Brain microvascular endothelial cell (primary cell): ENCODE data around the gene MECP2.
A peak's percentile ranks its signal among the peaks of the same experiment; 100 is the strongest.

Experiments used
- DNase-seq: peaks from one replicate; pipeline ENCODE4 v3.0.0-alpha.2; 2020
- H3K27ac ChIP-seq: fragments of 250-450 bp; sonication (Bioruptor Pico); 2 replicates; pipeline ENCODE4 v1.5.1; 2020; ENCODE audit warnings: mild to moderate bottlenecking, moderate library complexity
- H3K27me3 ChIP-seq: fragments of 250-450 bp; sonication (Bioruptor Pico); replicated peaks from 2 replicates; pipeline ENCODE4 v1.5.1; 2020; ENCODE audit warnings: mild to moderate bottlenecking
- H3K36me3 ChIP-seq: fragments of 250-450 bp; sonication (Bioruptor Pico); replicated peaks from 2 replicates; pipeline ENCODE4 v1.5.1; 2020; ENCODE audit warnings: mild to moderate bottlenecking
- H3K4me3 ChIP-seq: 2 replicates; pipeline ENCODE4 v1.5.1; 2011; ENCODE audit warnings: low read depth, mild to moderate bottlenecking, control low read depth, low read length, moderate library complexity
- CTCF ChIP-seq: IDR thresholded peaks from 2 replicates; pipeline ENCODE4 v1.5.1; 2011; ENCODE audit warnings: low read depth, mild to moderate bottlenecking, moderate library complexity, low read length, control low read depth, inconsistent platforms; ENCODE audit errors: missing control alignments
- in situ Hi-C: cut with HindIII; loops from 2 replicates; pipeline ENCODE4 v1.10.0; 2017; ENCODE audit warnings: low sequenced_read_pairs, low pct_ligation_motif_present

The MECP2 gene

GRCh38 chrX:154040863-154041262, 56.7 kb downstream of the MECP2 start:
- DNase-seq, result no peak
- in situ Hi-C loops, result no loop called here
- no peaks in the 10 kb centered on the region for H3K27me3 ChIP-seq
- H3K27ac ChIP-seq, result peak overlapping the region; percentile 86
- H3K36me3 ChIP-seq, result no peaks in the 10 kb centered on the region
- no peak overlapping the region for H3K4me3 ChIP-seq
- no peak for TF ChIP-seq CTCF

- Histone ChIP-seq H3K27ac (peak overlapping the region; percentile 86), H3K36me3 (no peaks in the 10 kb centered on the region), H3K4me3 (no peak overlapping the region), H3K27me3 (no peaks in the 10 kb centered on the region)
- DNase-seq, result peak; percentile 73
- TF ChIP-seq CTCF, result no peak
- in situ Hi-C loops, result no loop called here
These were observed 57.2 kb downstream of the MECP2 start for GRCh38 chrX:154040307-154040756.

GRCh38 chrX:154039577-154039976, 57.9 kb downstream of the MECP2 start:
- Histone ChIP-seq H3K27me3 (no peaks in the 10 kb centered on the region), H3K27ac (peak overlapping the region; percentile 86), H3K36me3 (no peaks in the 10 kb centered on the region), H3K4me3 (no peak overlapping the region)
- in situ Hi-C loops, result no loop called here
- TF ChIP-seq CTCF, result no peak
- DNase-seq, result no peak

- no peaks in the 10 kb centered on the region for H3K36me3 ChIP-seq
- H3K4me3 ChIP-seq, result no peak overlapping the region
- no peak for TF ChIP-seq CTCF
- H3K27ac ChIP-seq, result no peak overlapping the region
- H3K27me3 ChIP-seq, result no peaks in the 10 kb centered on the region
- in situ Hi-C loops, result no loop called here
- DNase-seq, result no peak
These were observed 58.9 kb downstream of the MECP2 start for GRCh38 chrX:154038656-154039055.

GRCh38 chrX:154037754-154038153, 59.8 kb downstream of the MECP2 start:
- no peaks in the 10 kb centered on the region for H3K27me3 ChIP-seq
- H3K36me3 ChIP-seq, result no peaks in the 10 kb centered on the region
- DNase-seq, result no peak
- no peak overlapping the region for H3K4me3 ChIP-seq
- TF ChIP-seq CTCF, result no peak
- in situ Hi-C loops, result no loop called here
- H3K27ac ChIP-seq, result no peak overlapping the region

- in situ Hi-C loops, result no loop called here
- TF ChIP-seq CTCF, result no peak
- Histone ChIP-seq H3K27ac (no peak overlapping the region), H3K27me3 (no peaks in the 10 kb centered on the region), H3K4me3 (no peak overlapping the region), H3K36me3 (no peaks in the 10 kb centered on the region)
- DNase-seq, result no peak
These were observed 61.0 kb downstream of the MECP2 start for GRCh38 chrX:154036513-154036912.
